ENCODE measurements around the gene IQCH.

IQCH gene

GRCh38 chr15:67384761-67385160, 130.2 kb downstream of the IQCH start:
- TF ChIP-seq SP1 (IDR thresholded peaks at IDR 0.05) (no peak), FOXK2 (IDR thresholded peaks at IDR 0.05) (no peak), TARDBP (IDR thresholded peaks at IDR 0.05) (no peak), HDGF (IDR thresholded peaks at IDR 0.05; ENCODE audit: borderline replicate concordance) (no peak), ARNT (IDR thresholded peaks at IDR 0.05) (no peak), PKNOX1 (IDR thresholded peaks at IDR 0.05) (no peak), LEF1 (IDR thresholded peaks at IDR 0.05; ENCODE audit: borderline replicate concordance) (no peak), ZNF384 (IDR thresholded peaks at IDR 0.05) (no peak), FOXA1 (IDR thresholded peaks at IDR 0.05) (no peak), FOXM1 (IDR thresholded peaks at IDR 0.05; ENCODE audit: borderline replicate concordance) (no peak), SUZ12 (IDR thresholded peaks at IDR 0.05) (no peak), CTBP1 (IDR thresholded peaks at IDR 0.05; ENCODE audit: borderline replicate concordance) (no peak)
- POLR2A ChIA-PET: no interaction called here
- DNase-seq (ENCODE audit: extremely low spot score): no peak
- CTCF ChIA-PET: interaction anchor here (0.8 kb wide), 1 partner anchor 360 kb away, joined by 3 read pairs; no protein-coding TSS in a partner anchor

GRCh38 chr15:67385971-67386370, 131.4 kb downstream of the IQCH start:
- ChIA-PET CTCF (no interaction called here), POLR2A (no interaction called here)
- TF ChIP-seq FOXK2 (IDR thresholded peaks at IDR 0.05): no peak
- no peak for TF ChIP-seq HDGF (IDR thresholded peaks at IDR 0.05; ENCODE audit: borderline replicate concordance)
- TF ChIP-seq NFRKB (IDR thresholded peaks at IDR 0.05): no peak
- no peak for TF ChIP-seq PKNOX1 (IDR thresholded peaks at IDR 0.05)
- TF ChIP-seq SUZ12 (IDR thresholded peaks at IDR 0.05): no peak
- no peak for TF ChIP-seq FOXA1 (IDR thresholded peaks at IDR 0.05)
- TF ChIP-seq ARNT (IDR thresholded peaks at IDR 0.05): no peak
- TF ChIP-seq LEF1 (IDR thresholded peaks at IDR 0.05; ENCODE audit: borderline replicate concordance): no peak
- TF ChIP-seq CTBP1 (IDR thresholded peaks at IDR 0.05; ENCODE audit: borderline replicate concordance): no peak
- TF ChIP-seq TARDBP (IDR thresholded peaks at IDR 0.05): no peak
- TF ChIP-seq ELF4 (IDR thresholded peaks at IDR 0.05): no peak
- TF ChIP-seq SP1 (IDR thresholded peaks at IDR 0.05): no peak
- no peak for TF ChIP-seq BHLHE40 (IDR thresholded peaks at IDR 0.05; ENCODE audit: borderline replicate concordance)
- TF ChIP-seq ZNF384 (IDR thresholded peaks at IDR 0.05): no peak
- no peak for TF ChIP-seq L3MBTL2 (conservative IDR thresholded peaks at IDR 0.05)
- no peak for TF ChIP-seq FOXM1 (IDR thresholded peaks at IDR 0.05; ENCODE audit: borderline replicate concordance)
- DNase-seq (ENCODE audit: extremely low spot score): no peak

- TF ChIP-seq FOXK2 (IDR thresholded peaks at IDR 0.05): no peak
- no peak for TF ChIP-seq PKNOX1 (IDR thresholded peaks at IDR 0.05)
- TF ChIP-seq NFRKB (IDR thresholded peaks at IDR 0.05): no peak
- no peak for TF ChIP-seq ELF4 (IDR thresholded peaks at IDR 0.05)
- CTCF ChIA-PET: no interaction called here
- DNase-seq (ENCODE audit: extremely low spot score): no peak
- POLR2A ChIA-PET: no interaction called here
Measured at GRCh38 chr15:67386947-67387346, 132.4 kb downstream of the IQCH start.

GRCh38 chr15:67389975-67390374, 135.4 kb downstream of the IQCH start:
- TF ChIP-seq BHLHE40 (IDR thresholded peaks at IDR 0.05; ENCODE audit: borderline replicate concordance) (no peak), ZNF384 (IDR thresholded peaks at IDR 0.05) (no peak), ARNT (IDR thresholded peaks at IDR 0.05) (no peak), FOXA1 (IDR thresholded peaks at IDR 0.05) (no peak), FOXM1 (IDR thresholded peaks at IDR 0.05; ENCODE audit: borderline replicate concordance) (no peak), FOXK2 (IDR thresholded peaks at IDR 0.05) (no peak), PKNOX1 (IDR thresholded peaks at IDR 0.05) (no peak), ELF4 (IDR thresholded peaks at IDR 0.05) (no peak), NFRKB (IDR thresholded peaks at IDR 0.05) (no peak), SP1 (IDR thresholded peaks at IDR 0.05) (no peak), CTBP1 (IDR thresholded peaks at IDR 0.05; ENCODE audit: borderline replicate concordance) (no peak), LEF1 (IDR thresholded peaks at IDR 0.05; ENCODE audit: borderline replicate concordance) (no peak), HDGF (IDR thresholded peaks at IDR 0.05; ENCODE audit: borderline replicate concordance) (no peak), L3MBTL2 (conservative IDR thresholded peaks at IDR 0.05) (no peak), TARDBP (IDR thresholded peaks at IDR 0.05) (no peak), SUZ12 (IDR thresholded peaks at IDR 0.05) (no peak)
- no peak for DNase-seq (ENCODE audit: extremely low spot score)
- ChIA-PET CTCF (no interaction called here), POLR2A (no interaction called here)

GRCh38 chr15:67394873-67395639, 140.5 kb downstream of the IQCH start:
- POLR2A ChIA-PET: no interaction called here
- TF ChIP-seq L3MBTL2 (conservative IDR thresholded peaks at IDR 0.05): no peak
- no peak for TF ChIP-seq TARDBP (IDR thresholded peaks at IDR 0.05)
- TF ChIP-seq CTBP1 (IDR thresholded peaks at IDR 0.05; ENCODE audit: borderline replicate concordance): no peak
- no peak for TF ChIP-seq HDGF (IDR thresholded peaks at IDR 0.05; ENCODE audit: borderline replicate concordance)
- no peak for TF ChIP-seq FOXA1 (IDR thresholded peaks at IDR 0.05)
- TF ChIP-seq NFRKB (IDR thresholded peaks at IDR 0.05): no peak
- no peak for TF ChIP-seq PKNOX1 (IDR thresholded peaks at IDR 0.05)
- no peak for TF ChIP-seq LEF1 (IDR thresholded peaks at IDR 0.05; ENCODE audit: borderline replicate concordance)
- TF ChIP-seq SP1 (IDR thresholded peaks at IDR 0.05): no peak
- no peak for TF ChIP-seq BHLHE40 (IDR thresholded peaks at IDR 0.05; ENCODE audit: borderline replicate concordance)
- no peak for TF ChIP-seq ARNT (IDR thresholded peaks at IDR 0.05)
- no peak for TF ChIP-seq FOXM1 (IDR thresholded peaks at IDR 0.05; ENCODE audit: borderline replicate concordance)
- no peak for TF ChIP-seq SUZ12 (IDR thresholded peaks at IDR 0.05)
- no peak for DNase-seq (ENCODE audit: extremely low spot score)
- CTCF ChIA-PET: no interaction called here
